ENCODE measurements around the gene TMA7.

GRCh38 chr3:48429960-48430707 is 9.9 kb upstream of the TMA7 start, which contains the start of gene PLXNB1:
- TF ChIP-seq SUZ12 (IDR thresholded peaks at IDR 0.05; ENCODE audit: extremely low read depth, insufficient read depth, insufficient read length) (no peak), YY1 (IDR thresholded peaks at IDR 0.05; ENCODE audit: insufficient read depth, insufficient read length) (no peak)
